Right ventricle myocardium inferior (tissue), 1 donor: Measurements from ENCODE around the gene C1orf21. TPM values are rescaled to one million over a fixed set of nuclear protein-coding genes. Genes with fewer than 3 reads are reported as not detected.
A peak's percentile ranks its signal among the peaks of the same experiment; 100 is the strongest.

Source experiments
- ATAC-seq: fragments of 200-7000 bp; cut with Tn5 transposase; one replicate; pipeline ENCODE4 v1.9.1; 2020; ENCODE audit warnings: mild to moderate bottlenecking, moderate library complexity
- DNase-seq: peaks from one replicate; pipeline ENCODE4 v3.0.0; 2021; ENCODE audit errors: missing footprints
- intact Hi-C: fragments of 100-400 bp; cut with DNase I; formaldehyde crosslinking; loops from one replicate; pipeline ENCODE4 v1.11.0; 2022
- total RNA-seq: library from RNA; stranded (reverse); fragmentation: NEBNext Ultra II Directional; extraction: Animal tissue kit (Norgen Biotek cat#: 25700); gene quantifications from one replicate; pipeline ENCODE4 v1.2.1, GENCODE V29; 2021
- donor health status: DM: no; HTN: yes; CAD: no; lungs with severe emphysema.

The C1orf21 gene
- total RNA-seq, 1 donor from 2014 or later, result 54.5 TPM

- DNase-seq, result no peak
- no peak for ATAC-seq
- intact Hi-C loops, result no loop called here
These were observed 40.9 kb downstream of the C1orf21 start for GRCh38 chr1:184427722-184428121.

DNA sequence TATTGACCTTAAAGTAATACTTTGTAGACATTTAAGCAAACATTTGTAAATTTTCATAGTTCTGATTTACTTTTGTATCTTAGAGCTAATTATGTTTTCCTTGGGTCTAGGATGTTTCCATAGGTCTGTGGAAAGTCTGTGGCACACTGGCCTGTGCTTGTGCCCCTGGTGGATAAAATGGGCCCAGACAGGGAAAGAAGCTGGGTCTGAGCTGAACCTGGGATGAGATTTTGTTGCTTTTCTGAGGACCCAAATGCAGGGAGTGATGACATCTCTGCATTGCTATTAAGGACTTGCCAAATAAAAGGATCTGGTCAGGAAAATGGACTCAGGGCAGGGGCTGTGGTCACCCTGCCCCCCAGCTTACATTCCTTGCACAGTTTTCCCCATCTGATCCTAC lies 41.8 kb downstream of the C1orf21 start:
- intact Hi-C loops, result no loop called here
- ATAC-seq (no peak), DNase-seq (no peak)

DNA sequence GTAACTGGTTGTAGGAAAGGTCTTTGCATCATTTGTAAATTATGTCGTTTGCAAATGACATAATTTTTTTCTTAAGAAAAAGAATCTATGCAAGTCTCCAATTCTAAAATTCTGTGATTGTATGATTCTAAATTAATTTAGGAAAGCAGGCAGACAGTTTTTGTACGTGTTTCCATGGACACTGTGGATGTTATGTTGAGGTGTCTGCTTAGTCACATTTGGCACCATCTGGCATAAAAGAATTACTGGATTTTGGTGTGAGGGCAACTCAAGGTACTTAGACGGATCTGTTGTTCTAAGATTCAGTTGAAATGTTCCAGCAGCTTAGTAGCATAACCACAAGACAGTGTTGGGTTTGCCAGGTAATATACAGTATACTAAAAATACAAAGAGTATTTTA lies 42.5 kb downstream of the C1orf21 start:
- ATAC-seq (no peak), DNase-seq (no peak)
- intact Hi-C loops, result no loop called here

DNA sequence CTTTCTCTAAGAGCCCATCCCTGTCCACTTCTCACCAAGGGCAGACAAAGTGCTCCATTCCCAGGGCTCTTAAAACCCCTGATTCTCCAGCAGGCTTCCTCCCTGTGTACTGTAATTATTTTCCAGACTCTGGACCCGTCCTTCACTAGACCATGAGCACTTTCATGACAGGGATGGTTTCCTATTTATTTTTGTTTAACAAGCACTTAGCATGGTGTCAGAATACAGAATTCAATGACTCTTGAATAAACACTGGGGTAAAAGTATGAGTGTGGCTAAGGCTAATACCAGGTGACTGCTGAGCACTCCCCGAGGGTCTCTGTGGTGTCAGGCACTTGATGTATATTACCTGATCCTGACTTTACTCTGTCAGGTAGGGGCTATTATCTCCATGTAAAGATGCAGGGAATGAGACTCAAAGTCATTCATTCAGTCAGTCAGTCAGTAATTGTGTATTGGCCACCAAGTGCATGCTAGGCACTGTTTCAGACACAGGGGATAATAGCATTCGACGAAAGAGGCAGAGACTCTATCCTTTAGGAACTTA lies 47.2 kb downstream of the C1orf21 start:
- intact Hi-C loops, result no loop called here
- DNase-seq, result no peak
- no peak for ATAC-seq

DNA sequence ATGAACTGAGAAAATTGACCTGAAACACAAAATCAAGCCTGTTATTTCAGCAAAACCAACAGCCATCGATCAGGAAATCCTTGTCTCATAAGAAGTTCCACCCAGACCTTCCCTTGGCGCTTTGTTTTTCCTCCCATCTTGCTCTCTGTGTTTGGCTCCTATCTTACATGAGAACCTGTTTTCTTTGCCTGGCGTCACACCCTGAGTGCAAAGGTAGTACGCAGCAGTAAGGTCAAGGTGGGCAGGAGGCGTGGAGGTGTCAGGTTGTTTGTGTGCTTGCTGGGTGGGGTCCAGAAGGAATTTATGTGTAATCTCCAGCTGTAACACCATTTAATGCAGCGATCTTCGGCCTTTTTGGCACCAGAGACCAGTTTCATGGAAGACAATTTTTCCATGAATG lies 50.5 kb downstream of the C1orf21 start:
- DNase-seq (no peak), ATAC-seq (no peak)
- intact Hi-C loops, result no loop called here

- no peak for ATAC-seq
- DNase-seq, result no peak
- intact Hi-C loops, result no loop called here
These were observed 51.5 kb downstream of the C1orf21 start for GRCh38 chr1:184438363-184438762.

DNA sequence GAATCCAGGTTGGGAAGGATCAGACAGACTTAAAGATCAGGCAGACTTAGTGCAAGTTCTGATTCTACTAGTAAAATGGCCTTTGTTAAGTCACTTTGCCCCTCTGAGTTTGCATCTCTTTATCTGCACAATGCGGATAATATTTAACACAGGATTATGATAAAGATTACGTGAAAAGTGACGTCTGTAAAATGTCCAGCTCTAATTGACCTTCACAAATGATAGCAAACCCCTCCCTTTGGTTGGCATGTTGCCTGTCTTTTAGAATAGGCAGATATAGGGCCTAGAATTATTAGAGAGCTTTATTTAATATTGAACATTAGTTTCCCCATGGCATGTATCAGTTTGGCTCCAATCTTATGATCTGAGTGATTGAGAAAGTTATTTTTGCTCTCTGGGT lies 55.4 kb downstream of the C1orf21 start:
- no peak for ATAC-seq
- intact Hi-C loops, result no loop called here

GRCh38 chr1:184443201-184443600 lies 56.4 kb downstream of the C1orf21 start:
- intact Hi-C loops, result no loop called here
- DNase-seq (no peak), ATAC-seq (no peak)

More for the DNA sequence above, 55.4 kb downstream of the C1orf21 start:
- no peak for DNase-seq

- DNase-seq (no peak), ATAC-seq (peak; percentile 43)
- intact Hi-C loops, result no loop called here
These were observed 56.8 kb downstream of the C1orf21 start for GRCh38 chr1:184443624-184444023.

DNA sequence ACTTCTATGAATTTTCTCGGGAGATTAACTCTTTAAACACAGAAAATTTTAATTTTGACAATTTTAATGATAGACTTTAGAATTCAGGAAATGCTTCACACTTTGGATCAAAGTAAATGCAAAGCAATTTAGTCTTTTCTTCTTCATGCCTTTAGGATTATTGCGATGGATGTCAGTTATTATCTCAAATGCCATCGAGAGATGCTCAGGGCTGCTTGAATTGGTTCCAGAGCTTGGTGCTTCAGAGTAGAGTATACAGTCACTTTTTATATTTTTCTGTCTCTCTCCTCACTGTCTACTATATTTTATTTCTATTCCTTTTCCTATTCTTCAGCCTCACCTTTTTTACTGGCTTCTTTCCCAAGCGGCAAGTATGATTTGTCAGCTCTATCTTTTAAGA lies 59.2 kb downstream of the C1orf21 start:
- ATAC-seq, result no peak
- no peak for DNase-seq
- intact Hi-C loops, result no loop called here

DNA sequence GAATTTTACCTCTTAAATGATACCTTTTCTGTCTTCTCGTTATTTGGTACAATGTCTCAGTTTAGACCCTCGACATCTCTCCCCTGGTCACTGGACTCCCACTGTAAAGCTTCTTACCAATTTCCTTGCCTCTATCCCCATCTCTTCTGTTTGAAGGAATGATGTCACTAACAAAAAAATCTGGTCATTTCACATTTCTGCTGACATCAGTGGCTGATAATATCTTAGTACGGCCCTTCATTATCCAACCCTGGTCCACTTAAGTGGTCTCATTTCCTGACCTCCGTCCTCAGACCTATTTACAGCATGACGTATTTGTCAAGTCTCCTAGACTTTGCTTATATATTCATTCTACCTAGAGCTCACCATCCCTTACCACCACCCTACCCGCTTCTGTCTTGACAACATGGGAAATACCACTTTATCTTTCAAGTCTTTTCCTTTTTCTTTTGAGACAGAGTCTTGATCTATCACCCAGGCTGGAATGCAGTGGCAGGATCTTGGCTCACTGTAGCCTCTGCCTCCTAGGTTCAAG lies 60.9 kb downstream of the C1orf21 start:
- intact Hi-C loops, result no loop called here
- DNase-seq, result no peak
- no peak for ATAC-seq

GRCh38 chr1:184449916-184450315 lies 63.1 kb downstream of the C1orf21 start:
- ATAC-seq (no peak), DNase-seq (no peak)
- intact Hi-C loops, result no loop called here

GRCh38 chr1:184455786-184456185 lies 69.0 kb downstream of the C1orf21 start:
- no peak for ATAC-seq
- intact Hi-C loops, result no loop called here
- DNase-seq, result no peak

DNA sequence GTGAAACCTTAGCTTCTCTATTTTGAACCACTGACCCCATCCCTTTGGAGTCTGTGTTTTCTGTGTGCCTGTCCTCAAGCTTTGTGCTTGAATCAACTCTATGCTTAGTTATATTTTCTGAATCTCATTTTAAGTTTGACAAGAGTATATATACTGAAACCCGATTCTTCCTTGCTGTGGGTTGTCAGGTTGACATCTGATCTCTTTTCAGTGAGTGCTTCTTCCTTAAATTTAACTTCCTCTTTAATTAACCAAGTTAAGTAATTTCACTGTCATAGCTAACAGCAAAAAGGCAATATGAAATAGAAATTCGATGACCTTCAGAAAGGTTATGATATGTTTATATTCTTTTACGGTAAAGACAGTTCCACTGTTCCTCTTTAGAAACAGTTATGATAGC lies 69.4 kb downstream of the C1orf21 start:
- no peak for ATAC-seq
- intact Hi-C loops, result no loop called here
- no peak for DNase-seq

GRCh38 chr1:184457500-184457899 lies 70.7 kb downstream of the C1orf21 start:
- intact Hi-C loops, result no loop called here
- no peak for ATAC-seq

DNA sequence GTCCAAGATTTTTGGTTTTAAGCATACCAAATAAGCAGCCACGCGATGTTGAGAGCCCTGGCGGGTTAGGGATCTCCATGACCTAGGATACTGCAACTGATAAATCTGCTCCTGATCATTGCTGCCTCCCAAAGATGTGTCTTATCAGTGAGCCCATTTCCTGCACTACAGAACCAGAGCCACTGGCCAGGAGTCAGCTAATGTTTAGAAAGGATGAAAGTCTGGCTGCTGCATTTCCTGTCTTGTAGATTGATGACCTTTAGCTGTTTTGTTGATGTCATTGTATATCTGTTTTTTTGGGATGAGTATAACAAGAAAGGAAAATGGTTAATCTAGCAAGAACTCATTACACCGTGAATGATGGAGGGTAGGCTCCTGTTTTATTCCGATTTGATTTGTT lies 74.5 kb downstream of the C1orf21 start:
- intact Hi-C loops, result no loop called here
- DNase-seq (no peak), ATAC-seq (no peak)

More at GRCh38 chr1:184457500-184457899, 70.7 kb downstream of the C1orf21 start:
- no peak for DNase-seq

DNA sequence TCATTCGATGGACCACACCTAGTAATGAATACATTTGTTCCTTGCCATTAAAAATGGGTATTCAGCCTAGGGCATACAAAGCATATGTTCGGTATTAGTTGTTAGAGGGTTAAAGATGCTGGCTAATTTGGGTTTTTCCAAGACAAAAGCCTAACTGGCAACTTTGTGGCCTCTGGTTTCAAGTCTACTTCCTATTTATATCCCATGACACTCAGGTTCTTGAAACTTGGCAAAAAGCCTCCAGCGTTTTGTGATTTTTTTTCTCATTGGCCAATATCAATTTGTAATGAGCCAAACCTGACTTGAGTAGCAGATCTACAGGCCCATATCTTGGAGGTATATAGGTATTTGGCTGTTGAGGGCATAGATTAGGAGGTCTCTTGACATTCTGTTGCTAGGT lies 75.3 kb downstream of the C1orf21 start:
- DNase-seq, result no peak
- intact Hi-C loops, result no loop called here
- ATAC-seq, result no peak

DNA sequence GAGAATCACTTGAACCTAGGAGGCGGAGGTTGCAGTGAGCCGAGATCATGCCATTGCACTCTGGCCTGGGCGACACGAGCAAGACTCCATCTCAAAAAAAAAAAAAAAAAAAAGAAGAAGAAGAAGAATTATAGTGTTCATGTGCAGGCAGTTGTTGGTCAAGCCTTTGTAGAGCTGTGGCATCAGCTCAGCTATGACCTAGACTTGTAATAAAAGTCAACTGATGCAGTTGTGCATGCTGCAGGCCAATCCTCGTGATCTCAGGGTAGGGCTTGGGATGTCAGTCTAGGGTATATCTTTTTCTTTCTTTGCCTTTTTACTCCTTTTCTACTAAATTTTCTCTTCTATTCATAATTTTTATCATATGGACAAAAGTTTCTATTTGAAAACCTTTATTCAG lies 76.2 kb downstream of the C1orf21 start:
- ATAC-seq (no peak), DNase-seq (no peak)
- intact Hi-C loops, result no loop called here

DNA sequence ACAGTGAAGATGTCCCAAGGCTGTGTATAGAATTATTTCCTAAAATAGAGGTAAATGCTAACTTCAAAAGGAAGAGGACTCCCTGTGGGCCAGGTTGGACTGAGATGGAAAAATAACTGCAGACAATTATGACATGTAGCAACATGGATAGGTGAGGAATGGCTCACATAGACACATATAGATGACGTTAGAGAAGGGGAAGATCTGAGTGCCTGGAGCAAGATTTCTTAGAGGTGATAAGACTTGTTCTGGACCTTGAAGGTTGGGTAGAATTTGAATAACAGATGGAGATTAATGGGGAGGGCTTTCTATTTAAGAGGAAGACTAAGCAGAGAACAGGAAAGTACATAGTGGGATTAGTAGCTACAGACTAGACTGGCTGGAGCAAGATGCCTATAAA lies 76.9 kb downstream of the C1orf21 start:
- intact Hi-C loops, result no loop called here
- no peak for DNase-seq
- ATAC-seq, result no peak

- no peak for DNase-seq
- intact Hi-C loops, result no loop called here
- no peak for ATAC-seq
These were observed 77.9 kb downstream of the C1orf21 start for GRCh38 chr1:184464757-184465156.

- peak; percentile 60 for ATAC-seq
- intact Hi-C loops, result loop anchor here (2.0 kb wide), 1 partner anchor 79 kb away; the partner anchor contains the start of gene C1orf21
- DNase-seq, result no peak
These were observed 78.8 kb downstream of the C1orf21 start for GRCh38 chr1:184465489-184466146.
